HepG2 (cell line): ENCODE results near the gene ZNF648. TPM values are rescaled to one million over a fixed set of nuclear protein-coding genes. Genes with fewer than 3 reads are reported as not detected.

Source experiments
- ARID3A ChIP-seq: IDR thresholded peaks from 2 replicates; pipeline ENCODE4 v1.6.1; 2012; ENCODE audit warnings: low read depth, low read length, improper control_type of control experiment
- KAT2B ChIP-seq: fragments of 150-350 bp; IDR thresholded peaks from 2 replicates; pipeline ENCODE4 v1.6.1; 2014; ENCODE audit warnings: low read depth, low read length, borderline replicate concordance
- NR2F2 ChIP-seq: IDR thresholded peaks from 2 replicates; pipeline ENCODE4 v1.6.1; 2012; ENCODE audit warnings: low read depth, inconsistent platforms, borderline replicate concordance
- PBX2 ChIP-seq: IDR thresholded peaks from 2 replicates; pipeline ENCODE4 v1.6.1; 2016; ENCODE audit warnings: control low read depth
- SALL1 ChIP-seq: sonication (generic); formaldehyde crosslinking; IDR thresholded peaks from 2 replicates; pipeline ENCODE4 v1.8.0; 2022; ENCODE audit warnings: mild to moderate bottlenecking, missing genetic modification reagents
- SCMH1 ChIP-seq: sonication (generic); formaldehyde crosslinking; IDR thresholded peaks from 2 replicates; pipeline ENCODE4 v1.9.0; 2021; ENCODE audit warnings: missing genetic modification reagents, mild to moderate bottlenecking, borderline replicate concordance
- SPEN ChIP-seq: sonication (generic); formaldehyde crosslinking; IDR thresholded peaks from 2 replicates; pipeline ENCODE4 v1.5.1; 2020; ENCODE audit warnings: low read depth, mild to moderate bottlenecking, missing genetic modification reagents
- STAG1 ChIP-seq: sonication (generic); formaldehyde crosslinking; IDR thresholded peaks from 2 replicates; pipeline ENCODE4 v1.4.0; 2020; ENCODE audit warnings: missing genetic modification reagents
- ZBTB1 ChIP-seq: sonication (generic); formaldehyde crosslinking; IDR thresholded peaks from 2 replicates; pipeline ENCODE4 v1.4.0; 2020; ENCODE audit warnings: missing genetic modification reagents, borderline replicate concordance
- ZFP36 ChIP-seq: fragments of 150-350 bp; IDR thresholded peaks from 2 replicates; pipeline ENCODE4 v1.6.1; 2018; ENCODE audit warnings: borderline replicate concordance, low read length, low read depth; ENCODE audit not compliant: partially characterized antibody
- ZHX2 ChIP-seq, 2 experiments: sonication (generic) in 1 of 2; formaldehyde crosslinking in 1 of 2; IDR thresholded peaks; 2 replicates each; pipeline versions ENCODE4 v1.6.1 to v1.9.0; 2014 to 2022; ENCODE audit warnings: antibody characterized with exemption in 1 of 2, borderline replicate concordance in 1 of 2, inconsistent platforms in 1 of 2, low read depth in 1 of 2, missing genetic modification reagents in 1 of 2
- ZNF263 ChIP-seq: sonication (generic); formaldehyde crosslinking; IDR thresholded peaks from 2 replicates; pipeline ENCODE4 v1.4.0; 2020; ENCODE audit warnings: missing genetic modification reagents
- ZNF441 ChIP-seq: sonication (generic); formaldehyde crosslinking; IDR thresholded peaks from 2 replicates; pipeline ENCODE4 v1.7.0; 2021; ENCODE audit warnings: missing genetic modification reagents, borderline replicate concordance
- ZNF446 ChIP-seq: sonication (generic); formaldehyde crosslinking; IDR thresholded peaks from 2 replicates; pipeline ENCODE4 v1.5.0; 2020; ENCODE audit warnings: mild to moderate bottlenecking, missing genetic modification reagents
- ZNF558 ChIP-seq: sonication (generic); formaldehyde crosslinking; IDR thresholded peaks from 2 replicates; pipeline ENCODE4 v1.9.0; 2022; ENCODE audit warnings: mild to moderate bottlenecking, missing genetic modification reagents, borderline replicate concordance
- ZSCAN22 ChIP-seq: sonication (generic); formaldehyde crosslinking; IDR thresholded peaks from 2 replicates; pipeline ENCODE4 v1.4.0; 2020; ENCODE audit warnings: mild to moderate bottlenecking, missing genetic modification reagents
- polyA plus RNA-seq, 8 experiments: library from polyadenylated mRNA; depleted of rRNA in 3 of 8; stranded (reverse) in 7 of 8; unstranded in 1 of 8; fragments of >200 nt; fragmentation: Illumina TruSeq in 4 of 8; extraction: Trizol in 4 of 8; gene quantifications; 2 replicates each; pipeline versions ENCODE4 v1.2.1 to v1.2.3, GENCODE V29; 2011 to 2016; ENCODE audit warnings: low read depth in 4 of 8, missing spikeins in 1 of 8, mixed read lengths in 1 of 8; ENCODE audit not compliant: insufficient read depth in 1 of 8
- total RNA-seq, 5 experiments: library from RNA; depleted of rRNA; stranded (reverse); fragments of >200 nt; fragmentation: Illumina TruSeq; extraction: Trizol; gene quantifications; 2 replicates each; pipeline ENCODE4 v1.2.3, GENCODE V29; 2016; ENCODE audit warnings: low read depth in 1 of 5

Gene ZNF648
- total and polyA plus RNA-seq, 2 of the 13 experiments (the other 11 are each of a cell fraction or from before 2014, with no cell fraction given): 0.13 to 0.37 TPM

GRCh38 chr1:182069028-182069466 is 7.5 kb upstream of the ZNF648 start (continued):
- no peak for TF ChIP-seq ZHX2 (IDR thresholded peaks at IDR 0.05; ENCODE audit: low read depth)
- TF ChIP-seq ZHX2 (CRISPR knock-in tag; IDR thresholded peaks at IDR 0.05; ENCODE audit: borderline replicate concordance): no peak
- no peak for TF ChIP-seq NR2F2
- TF ChIP-seq STAG1: peak; percentile 40
- TF ChIP-seq ZSCAN22: no peak
- no peak for TF ChIP-seq ZNF446 (CRISPR knock-in tag)
- TF ChIP-seq PBX2: no peak
- no peak for TF ChIP-seq SPEN (CRISPR knock-in tag)
- TF ChIP-seq ZNF441: 0 out of 2 replicates have a peak, but pooled peaks have one; percentile 61
- TF ChIP-seq ZNF263 (CRISPR knock-in tag): peak; percentile 73
- TF ChIP-seq ZNF558 (CRISPR knock-in tag): no peak
- no peak for TF ChIP-seq SCMH1
- TF ChIP-seq ZFP36: no peak
- no peak for TF ChIP-seq ARID3A
- no peak for TF ChIP-seq KAT2B
- no peak for TF ChIP-seq ZBTB1 (CRISPR knock-in tag)
- no peak; the same call in 1 of the 2 replicates for TF ChIP-seq SALL1 (CRISPR knock-in tag)
